HEK293 (cell line): Measurements from ENCODE around the gene STX10.

Source experiments
- CTCF ChIA-PET: fragments of 350-600 bp; formaldehyde crosslinking; extraction: SDS; loops from one replicate; lab custom pipeline; 2021; ENCODE audit warnings: antibody characterized with exemption; lab: Yijun Ruan, JAX
- POLR2A ChIA-PET: fragments of 300-600 bp; formaldehyde crosslinking; extraction: SDS; loops from one replicate; lab custom pipeline; 2020; ENCODE audit warnings: antibody characterized with exemption, inconsistent platforms; lab: Yijun Ruan, JAX
- H3K27ac ChIP-seq: fragments of 200-500 bp; sonication (Bioruptor generic); 2 replicates; pipeline ENCODE4 v1.5.1; 2014; ENCODE audit warnings: low read depth, low read length, control low read depth, inconsistent platforms; ENCODE audit errors: extremely low read depth
- H3K36me3 ChIP-seq, 2 experiments: fragments of 200-500 bp in 1 of 2; sonication (Bioruptor generic) in 1 of 2; 1 replicate in 1 of 2; 2 replicates in 1 of 2; pipeline ENCODE4 v1.5.1; 2014 to 2017; ENCODE audit warnings: inconsistent platforms in 2 of 2, low read length in 2 of 2; ENCODE audit not compliant: control insufficient read depth in 2 of 2, insufficient read depth in 1 of 2
- H3K4me1 ChIP-seq: fragments of 200-500 bp; sonication (Bioruptor generic); 2 replicates; pipeline ENCODE4 v1.5.1; 2014; ENCODE audit warnings: mild to moderate bottlenecking, low read length, inconsistent platforms; ENCODE audit not compliant: control insufficient read depth, insufficient read depth
- H3K4me3 ChIP-seq: 2 replicates; pipeline ENCODE4 v1.5.1; 2011; ENCODE audit warnings: low read depth, mild to moderate bottlenecking, control low read depth, low read length, moderate library complexity
- H3K9me3 ChIP-seq: fragments of 200-500 bp; sonication (Bioruptor generic); 2 replicates; pipeline ENCODE4 v1.5.1; 2014; ENCODE audit warnings: low read depth, low read length, inconsistent platforms; ENCODE audit not compliant: control insufficient read depth, insufficient read depth
- GLIS1 ChIP-seq: fragments of 450-650 bp; formaldehyde crosslinking; IDR thresholded peaks from 2 replicates; pipeline ENCODE4 v1.5.1; 2016; ENCODE audit warnings: missing biosample characterization, missing genetic modification characterization
- HOXD13 ChIP-seq: sonication (generic); formaldehyde crosslinking; IDR thresholded peaks from 2 replicates; pipeline ENCODE4 v1.8.0; 2022; ENCODE audit warnings: missing genetic modification reagents, borderline replicate concordance
- PRDM1 ChIP-seq: fragments of 450-650 bp; formaldehyde crosslinking; IDR thresholded peaks from 2 replicates; pipeline ENCODE4; 2016; ENCODE audit warnings: missing biosample characterization, missing genetic modification characterization
- PRDM2 ChIP-seq: fragments of 450-650 bp; formaldehyde crosslinking; IDR thresholded peaks from 2 replicates; pipeline ENCODE4 v1.5.1; 2016; ENCODE audit warnings: missing biosample characterization, missing genetic modification characterization, borderline replicate concordance
- SP3 ChIP-seq: fragments of 450-650 bp; formaldehyde crosslinking; IDR thresholded peaks from 2 replicates; pipeline ENCODE4 v1.5.1; 2016; ENCODE audit warnings: missing biosample characterization, missing genetic modification characterization
- ZBTB17 ChIP-seq: fragments of 450-650 bp; formaldehyde crosslinking; IDR thresholded peaks from 2 replicates; pipeline ENCODE4 v1.5.1; 2016; ENCODE audit warnings: missing biosample characterization, missing genetic modification characterization
- ZFP41 ChIP-seq: fragments of 450-650 bp; formaldehyde crosslinking; IDR thresholded peaks from 2 replicates; pipeline ENCODE4 v1.5.1; 2016; ENCODE audit warnings: missing biosample characterization, missing genetic modification characterization, borderline replicate concordance
- ZNF132 ChIP-seq: fragments of 450-650 bp; formaldehyde crosslinking; IDR thresholded peaks from 2 replicates; pipeline ENCODE4 v1.5.1; 2017; ENCODE audit warnings: missing biosample characterization, missing genetic modification characterization, borderline replicate concordance
- ZNF184 ChIP-seq: fragments of 450-650 bp; IDR thresholded peaks from 2 replicates; pipeline ENCODE4 v1.5.1; 2018; ENCODE audit warnings: missing biosample characterization, mild to moderate bottlenecking, missing genetic modification characterization
- ZNF23 ChIP-seq: fragments of 450-650 bp; formaldehyde crosslinking; IDR thresholded peaks from 2 replicates; pipeline ENCODE4 v1.5.1; 2016; ENCODE audit warnings: missing biosample characterization, missing genetic modification characterization, borderline replicate concordance
- ZNF274 ChIP-seq, 2 experiments: fragments of 200-500 bp in 1 of 2; fragments of 450-650 bp in 1 of 2; sonication (Bioruptor generic) in 1 of 2; formaldehyde crosslinking in 1 of 2; IDR thresholded peaks; 2 replicates each; pipeline versions ENCODE4 v1.5.1 to v1.6.1; 2014 to 2016; ENCODE audit warnings: borderline replicate concordance in 1 of 2, inconsistent platforms in 1 of 2, low read length in 1 of 2, missing biosample characterization in 1 of 2, missing genetic modification characterization in 1 of 2
- ZNF280C ChIP-seq: fragments of 450-650 bp; formaldehyde crosslinking; IDR thresholded peaks from 2 replicates; pipeline ENCODE4 v1.5.1; 2016; ENCODE audit warnings: missing biosample characterization, missing genetic modification characterization
- ZNF280D ChIP-seq: fragments of 450-650 bp; formaldehyde crosslinking; IDR thresholded peaks from 2 replicates; pipeline ENCODE4 v1.5.1; 2016; ENCODE audit warnings: missing biosample characterization, missing genetic modification characterization
- ZNF391 ChIP-seq: fragments of 450-650 bp; formaldehyde crosslinking; IDR thresholded peaks from 2 replicates; pipeline ENCODE4 v1.5.1; 2016; ENCODE audit warnings: low read depth, missing biosample characterization, missing genetic modification characterization, borderline replicate concordance
- ZNF501 ChIP-seq: fragments of 450-650 bp; formaldehyde crosslinking; IDR thresholded peaks from 2 replicates; pipeline ENCODE4 v1.5.1; 2016; ENCODE audit warnings: missing biosample characterization, missing genetic modification characterization
- ZNF580 ChIP-seq: fragments of 450-650 bp; formaldehyde crosslinking; IDR thresholded peaks from 2 replicates; pipeline ENCODE4 v1.5.1; 2016; ENCODE audit warnings: missing biosample characterization, missing genetic modification characterization
- ZNF624 ChIP-seq: fragments of 450-650 bp; formaldehyde crosslinking; IDR thresholded peaks from 2 replicates; pipeline ENCODE4 v1.5.1; 2017; ENCODE audit warnings: missing biosample characterization, missing genetic modification characterization
- ZNF626 ChIP-seq: fragments of 450-650 bp; sonication (Bioruptor Pico); formaldehyde crosslinking; IDR thresholded peaks from 2 replicates; pipeline ENCODE4 v1.5.1; 2018; ENCODE audit warnings: missing biosample characterization, missing genetic modification characterization, inconsistent platforms
- ZNF701 ChIP-seq: fragments of 450-650 bp; formaldehyde crosslinking; IDR thresholded peaks from 2 replicates; pipeline ENCODE4 v1.5.1; 2016; ENCODE audit warnings: missing biosample characterization, missing genetic modification characterization
- ZNF76 ChIP-seq: fragments of 450-650 bp; formaldehyde crosslinking; IDR thresholded peaks from 2 replicates; pipeline ENCODE4; 2016; ENCODE audit warnings: low read depth, missing biosample characterization, missing genetic modification characterization, borderline replicate concordance

STX10 gene

GRCh38 chr19:13104360-13104847 lies 45.8 kb downstream of the STX10 start:
- POLR2A ChIA-PET, result interaction anchor here (1.5 kb wide), 1 partner anchor 48 kb away, joined by 5 read pairs; no protein-coding TSS in a partner anchor
- TF ChIP-seq GLIS1 (tag by site-specific recombination) (no peak), ZNF280D (no peak), ZNF274 (IDR thresholded peaks at IDR 0.05; ENCODE audit: low read length) (no peak), ZNF274 (tag by site-specific recombination; IDR thresholded peaks at IDR 0.05; ENCODE audit: borderline replicate concordance) (no peak), ZNF23 (tag by site-specific recombination) (no peak), ZNF626 (tag by site-specific recombination) (no peak), ZNF132 (no peak), ZNF701 (tag by site-specific recombination) (no peak)
- no peak overlapping the region for H3K4me3 ChIP-seq
- CTCF ChIA-PET, result interaction anchor here (0.7 to 1.4 kb wide), 5 partner anchors 10 to 223 kb away, joined by 4 to 9 read pairs (median 4); partner anchors contain the start of genes DNASE2, IER2 and STX10
- peaks cover 0 to 40% of the 10 kb centered on the region in 2 experiments; a peak in 2 of 3 replicates for H3K36me3 ChIP-seq
- H3K4me1 ChIP-seq, result no peaks in the 10 kb centered on the region
- no peak overlapping the region for H3K27ac ChIP-seq
- no peaks in the 10 kb centered on the region for H3K9me3 ChIP-seq

- H3K4me3 ChIP-seq, result no peak overlapping the region
- CTCF ChIA-PET, result interaction anchor here (0.7 to 1.1 kb wide), 4 partner anchors 10 to 223 kb away, joined by 4 to 9 read pairs (median 4); partner anchors contain the start of genes DNASE2, IER2 and STX10
- no peak for TF ChIP-seq ZFP41 (tag by site-specific recombination)
- TF ChIP-seq ZNF184, result no peak
- TF ChIP-seq ZNF280C (tag by site-specific recombination), result no peak
- no peak for TF ChIP-seq ZNF391 (tag by site-specific recombination)
- no peak for TF ChIP-seq PRDM1 (tag by site-specific recombination)
- no peak for TF ChIP-seq ZNF76 (tag by site-specific recombination)
- no peak for TF ChIP-seq HOXD13 (CRISPR knock-in tag)
- no peak for TF ChIP-seq SP3 (tag by site-specific recombination)
- TF ChIP-seq PRDM2 (tag by site-specific recombination), result no peak
- no peak for TF ChIP-seq ZNF624 (tag by site-specific recombination)
- no peak for TF ChIP-seq ZNF501 (tag by site-specific recombination)
- TF ChIP-seq ZNF580, result no peak
- no peak for TF ChIP-seq ZBTB17 (tag by site-specific recombination)
- H3K9me3 ChIP-seq, result no peaks in the 10 kb centered on the region
- no peak overlapping the region for H3K27ac ChIP-seq
- peaks cover 0 to 38% of the 10 kb centered on the region in 2 experiments; a peak in 2 of 3 replicates for H3K36me3 ChIP-seq
- H3K4me1 ChIP-seq, result no peaks in the 10 kb centered on the region
- POLR2A ChIA-PET, result interaction anchor here (0.6 to 1.5 kb wide), 2 partner anchors 45 to 49 kb away, joined by 5 to 8 read pairs; no protein-coding TSS in a partner anchor
Measured at GRCh38 chr19:13103581-13104359, 46.4 kb downstream of the STX10 start.
